PC-3 (cell line): ENCODE data around the gene FAM76A. TPM values are rescaled to one million over a fixed set of nuclear protein-coding genes. Genes with fewer than 3 reads are reported as not detected.
A peak's percentile ranks its signal among the peaks of the same experiment; 100 is the strongest.

ENCODE experiments used
- ATAC-seq: fragments of 200-7000 bp; cut with Tn5 transposase; 2 replicates; pipeline ENCODE4 v1.9.1; 2020; ENCODE audit warnings: mild to moderate bottlenecking, moderate library complexity
- BruUV-seq: library from RNA; stranded (reverse); fragments of 400-500 nt; replicated peaks from 2 replicates; lab custom pipeline; 2021; lab: Mats Ljungman, UMichigan
- CTCF ChIA-PET: fragments of 300-600 bp; sonication (Branson Sonifier 250); formaldehyde crosslinking; loops from one replicate; lab custom pipeline; 2022; ENCODE audit warnings: antibody characterized with exemption; lab: Charles Lee
- POLR2A ChIA-PET: fragments of 300-600 bp; sonication (Branson Sonifier 250); formaldehyde crosslinking; loops from one replicate; lab custom pipeline; 2022; ENCODE audit warnings: antibody characterized with exemption; ENCODE audit not compliant: unreplicated experiment; lab: Charles Lee
- DNase-seq: peaks from one replicate; pipeline ENCODE4 v3.0.0-alpha.2; 2015
- H2AFZ ChIP-seq: fragments of 300-600 bp; sonication (generic); 2 replicates; pipeline ENCODE4 v1.6.0; 2016; ENCODE audit warnings: antibody characterized with exemption, low read length
- H3F3A ChIP-seq: fragments of 300-600 bp; sonication (generic); one replicate; pipeline ENCODE4 v1.6.0; 2017; ENCODE audit warnings: antibody characterized with exemption, low read length, control low read depth, mild to moderate bottlenecking; ENCODE audit not compliant: unreplicated experiment
- H3K27ac ChIP-seq: fragments of 300-600 bp; sonication (generic); 2 replicates; pipeline ENCODE4 v1.5.1; 2016; ENCODE audit warnings: mild to moderate bottlenecking, low read length
- H3K27me3 ChIP-seq: fragments of 300-600 bp; sonication (generic); 2 replicates; pipeline ENCODE4 v1.6.1; 2016; ENCODE audit warnings: low read length, mixed read lengths
- H3K36me3 ChIP-seq: fragments of 300-600 bp; sonication (generic); 2 replicates; pipeline ENCODE4 v1.6.1; 2016; ENCODE audit warnings: low read depth, mixed run types, low read length, mixed read lengths
- H3K4me1 ChIP-seq: fragments of 300-600 bp; sonication (generic); 2 replicates; pipeline ENCODE4 v1.5.1; 2016; ENCODE audit warnings: low read length; ENCODE audit not compliant: insufficient read depth
- H3K4me2 ChIP-seq: fragments of 300-600 bp; sonication (generic); 2 replicates; pipeline ENCODE4 v1.6.0; 2016; ENCODE audit warnings: low read length
- H3K4me3 ChIP-seq: fragments of 300-600 bp; sonication (generic); 2 replicates; pipeline ENCODE4 v1.5.1; 2016; ENCODE audit warnings: mild to moderate bottlenecking, low read length, mixed read lengths
- H3K79me2 ChIP-seq: fragments of 300-600 bp; sonication (generic); 2 replicates; pipeline ENCODE4 v1.6.1; 2017; ENCODE audit warnings: low read length, mixed read lengths
- H3K9ac ChIP-seq: fragments of 300-600 bp; sonication (generic); 2 replicates; pipeline ENCODE4 v1.6.0; 2016; ENCODE audit warnings: mild to moderate bottlenecking, low read length
- H3K9me2 ChIP-seq: fragments of 300-600 bp; sonication (generic); replicated peaks from 2 replicates; pipeline ENCODE4 v1.6.1; 2016; ENCODE audit warnings: mixed run types, low read length, mixed read lengths
- H3K9me3 ChIP-seq: fragments of 300-600 bp; sonication (generic); 2 replicates; pipeline ENCODE4 v1.6.1; 2016; ENCODE audit warnings: low read length, mixed read lengths
- H4K20me1 ChIP-seq: fragments of 300-600 bp; sonication (generic); 2 replicates; pipeline ENCODE4 v1.6.1; 2016; ENCODE audit warnings: low read length, mixed read lengths
- CTCF ChIP-seq: fragments of 300-600 bp; sonication (generic); conservative IDR thresholded peaks from 2 replicates; pipeline ENCODE4 v1.5.1; 2017; ENCODE audit warnings: antibody characterized with exemption, low read depth, mild to moderate bottlenecking, low read length
- EZH2 ChIP-seq: fragments of 300-600 bp; sonication (generic); IDR thresholded peaks from one replicate; pipeline ENCODE4 v1.6.1; 2017; ENCODE audit warnings: antibody characterized with exemption, mild to moderate bottlenecking, low read length; ENCODE audit not compliant: unreplicated experiment
- EZH2phosphoT487 ChIP-seq: fragments of 300-600 bp; sonication (generic); IDR thresholded peaks from 2 replicates; pipeline ENCODE4 v1.6.1; 2018; ENCODE audit warnings: mild to moderate bottlenecking, antibody characterized with exemption, low read length, borderline replicate concordance
- intact Hi-C: fragments of 100-400 bp; cut with micrococcal nuclease; formaldehyde crosslinking; loops from 2 replicates; pipeline ENCODE4 v1.9.0; 2023
- total RNA-seq: library from RNA; depleted of rRNA; stranded (reverse); fragments of >200 nt; gene quantifications from 2 replicates; pipeline ENCODE4 v1.2.3, GENCODE V29; 2014

The FAM76A gene
- total RNA-seq, 1 experiment from 2014 or later = 9.9 TPM

- peak overlapping the region; percentile 90 for H2AFZ ChIP-seq
- no peaks in the 10 kb centered on the region for H3K36me3 ChIP-seq
- peaks cover 6% of the 10 kb centered on the region; the same call in 1 of the 2 replicates for H3K79me2 ChIP-seq
- TF ChIP-seq CTCF (no peak), EZH2phosphoT487 (no peak), EZH2 (no peak)
- DNase-seq (peak; percentile 28), ATAC-seq (peak; percentile 27)
- CTCF ChIA-PET = interaction anchor here (0.6 to 1.3 kb wide), 4 partner anchors 46 to 310 kb away, joined by 3 to 14 read pairs (median 8); partner anchors contain the start of genes IFI6 and STX12
- intact Hi-C loops = no loop called here
- H4K20me1 ChIP-seq = no peaks in the 10 kb centered on the region
- no peaks in the 10 kb centered on the region for H3F3A ChIP-seq
- BruUV-seq = TSS peak; percentile 63
- H3K9ac ChIP-seq = peak overlapping the region; percentile 87
- H3K4me3 ChIP-seq = peak overlapping the region; percentile 80
- H3K27me3 ChIP-seq = no peaks in the 10 kb centered on the region
- H3K9me2 ChIP-seq = no peaks in the 10 kb centered on the region
- H3K27ac ChIP-seq = peak overlapping the region; percentile 35
- no peaks in the 10 kb centered on the region for H3K9me3 ChIP-seq
- POLR2A ChIA-PET = interaction anchor here (0.5 to 1.2 kb wide), 7 partner anchors 43 to 411 kb away, joined by 3 to 12 read pairs (median 10); partner anchors contain the start of genes IFI6, PPP1R8 and STX12
- H3K4me2 ChIP-seq = peak overlapping the region; percentile 96
- peaks cover 11% of the 10 kb centered on the region; the same call in 1 of the 2 replicates for H3K4me1 ChIP-seq
Observed at GRCh38 chr1:27726173-27727044, 648 bp downstream of the FAM76A start.

GRCh38 chr1:27727126-27727525 is 1.4 kb downstream of the FAM76A start:
- H3K9ac ChIP-seq = peak overlapping the region; percentile 87; the same call in 1 of the 2 replicates
- H2AFZ ChIP-seq = no peak overlapping the region
- H3F3A ChIP-seq = no peaks in the 10 kb centered on the region
- peak overlapping the region; percentile 96 for H3K4me2 ChIP-seq
- intact Hi-C loops = no loop called here
- no TSS peak for BruUV-seq
- H3K27ac ChIP-seq = no peak overlapping the region
- H3K36me3 ChIP-seq = no peaks in the 10 kb centered on the region
- H3K4me1 ChIP-seq = peaks cover 11% of the 10 kb centered on the region; the same call in 1 of the 2 replicates
- DNase-seq (peak; percentile 17), ATAC-seq (no peak)
- no peaks in the 10 kb centered on the region for H4K20me1 ChIP-seq
- no peaks in the 10 kb centered on the region for H3K27me3 ChIP-seq
- TF ChIP-seq CTCF = no peak
- no peak for TF ChIP-seq EZH2
- no peak for TF ChIP-seq EZH2phosphoT487
- peak overlapping the region; percentile 80; the same call in 1 of the 2 replicates for H3K4me3 ChIP-seq
- no peaks in the 10 kb centered on the region for H3K9me3 ChIP-seq
- ChIA-PET POLR2A (no interaction called here), CTCF (no interaction called here)
- no peaks in the 10 kb centered on the region for H3K9me2 ChIP-seq
- peaks cover 6% of the 10 kb centered on the region; the same call in 1 of the 2 replicates for H3K79me2 ChIP-seq
